Esophagus squamous epithelium (tissue), 4 donors: ENCODE data around the gene PDIA2. TPM values are rescaled to one million over a fixed set of nuclear protein-coding genes. Genes with fewer than 3 reads are reported as not detected.

ENCODE experiments used
- total RNA-seq, 4 donors: library from RNA; depleted of rRNA; stranded (reverse); fragments of >200 nt; gene quantifications; one replicate each; pipeline ENCODE4 v1.1.0, GENCODE V29; 2016

Gene PDIA2
- total RNA-seq, 4 donors from 2014 or later: not detected

Other genes with a start within 250 kb of the PDIA2 start
- 1 to 10 TPM; 3.1 to 8.6 (median 4.8) TPM for gene POLR3K, start 229.6 kb upstream of the PDIA2 start, total RNA-seq
- gene SNRNP25, start 229.3 kb upstream of the PDIA2 start, total RNA-seq: 10 to 100 TPM; 12.4 to 30.0 (median 17.9) TPM
- 10 to 100 TPM; 13.3 to 38.3 (median 24.2) TPM for gene RHBDF1, start 210.5 kb upstream of the PDIA2 start, total RNA-seq
- gene MPG, start 204.9 kb upstream of the PDIA2 start, total RNA-seq: 10 to 100 TPM; 47.4 to 72.1 (median 68.3) TPM
- gene NPRL3, start 144.5 kb upstream of the PDIA2 start, total RNA-seq: 10 to 100 TPM; 14.5 to 28.0 (median 18.8) TPM
- gene HBZ, start 130.5 kb upstream of the PDIA2 start, total RNA-seq: not detected
- not detected for gene HBM, start 117.2 kb upstream of the PDIA2 start, total RNA-seq
- 1 to 10 TPM in 2 of 4 donors, not detected in 2; 4.7 to 5.0 TPM for gene HBA2, start 110.3 kb upstream of the PDIA2 start, total RNA-seq
- 10 to 100 TPM in 1 of 4 donors, 1 to 10 TPM in 1, not detected in 2; 1.0 to 12.9 TPM for gene HBA1, start 106.5 kb upstream of the PDIA2 start, total RNA-seq
- gene HBQ1, start 102.7 kb upstream of the PDIA2 start, total RNA-seq: not detected
- 10 to 100 TPM; 33.5 to 74.2 (median 46.5) TPM for gene LUC7L, start 53.7 kb upstream of the PDIA2 start, total RNA-seq
- gene FAM234A, start 48.3 kb upstream of the PDIA2 start, total RNA-seq: 100 to 1,000 TPM in 1 of 4 donors, 10 to 100 TPM in 3; 16.5 to 147 (median 60.0) TPM
- 1 to 10 TPM in 3 of 4 donors, under 1 TPM in 1; 0.88 to 4.8 (median 2.6) TPM for gene RGS11, start 7.2 kb upstream of the PDIA2 start, total RNA-seq
- not detected for gene ARHGDIG, start 2.6 kb upstream of the PDIA2 start, total RNA-seq
- gene AXIN1, start 69.6 kb downstream of the PDIA2 start, total RNA-seq: 10 to 100 TPM; 17.8 to 32.2 (median 22.2) TPM
- gene MRPL28, start 87.4 kb downstream of the PDIA2 start, total RNA-seq: 10 to 100 TPM; 57.9 to 68.2 (median 63.0) TPM
- gene PGAP6, start 98.8 kb downstream of the PDIA2 start, total RNA-seq: 10 to 100 TPM; 23.5 to 31.7 (median 27.6) TPM
- gene NME4, start 114.0 kb downstream of the PDIA2 start, total RNA-seq: 10 to 100 TPM; 20.7 to 48.3 (median 25.3) TPM
- 10 to 100 TPM; 13.6 to 19.6 (median 17.0) TPM for gene DECR2, start 118.7 kb downstream of the PDIA2 start, total RNA-seq
- 10 to 100 TPM in 2 of 4 donors, 1 to 10 TPM in 2; 8.0 to 25.6 (median 10.1) TPM for gene RAB11FIP3, start 142.5 kb downstream of the PDIA2 start, total RNA-seq
- 10 to 100 TPM; 29.4 to 69.6 (median 52.4) TPM for gene CAPN15, start 244.5 kb downstream of the PDIA2 start, total RNA-seq